Activated CD4-positive, alpha-beta T cell treated with anti-CD3 and anti-CD28 coated beads, Interleukin-2, amount 50 U/mL, for 4 hours (primary cell): ENCODE data around the gene TMTC1.

Experiments used
- DNase-seq, 2 experiments: peaks; one replicate each; pipeline ENCODE4 v3.0.0-alpha.2; 2020

TMTC1 gene

DNA sequence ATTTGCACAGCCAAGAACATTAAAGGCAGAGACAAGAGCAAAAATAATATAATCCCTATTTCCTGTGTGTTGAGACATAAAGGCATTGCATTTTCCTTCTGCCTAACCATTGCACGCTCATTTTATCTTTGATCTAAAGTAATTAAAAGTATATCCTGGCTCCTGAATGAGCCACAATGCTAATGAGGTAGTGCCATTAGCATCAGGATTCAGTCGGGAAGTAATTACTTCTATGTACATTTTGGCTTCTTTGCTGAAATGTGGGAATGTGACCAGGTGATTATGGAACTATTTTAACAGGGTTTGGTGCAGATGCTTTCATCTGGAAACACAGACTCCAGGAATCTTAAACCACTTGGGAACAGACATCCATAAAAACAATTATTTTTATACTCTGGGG lies 77.4 kb downstream of the TMTC1 start:
- DNase-seq: no peak

DNA sequence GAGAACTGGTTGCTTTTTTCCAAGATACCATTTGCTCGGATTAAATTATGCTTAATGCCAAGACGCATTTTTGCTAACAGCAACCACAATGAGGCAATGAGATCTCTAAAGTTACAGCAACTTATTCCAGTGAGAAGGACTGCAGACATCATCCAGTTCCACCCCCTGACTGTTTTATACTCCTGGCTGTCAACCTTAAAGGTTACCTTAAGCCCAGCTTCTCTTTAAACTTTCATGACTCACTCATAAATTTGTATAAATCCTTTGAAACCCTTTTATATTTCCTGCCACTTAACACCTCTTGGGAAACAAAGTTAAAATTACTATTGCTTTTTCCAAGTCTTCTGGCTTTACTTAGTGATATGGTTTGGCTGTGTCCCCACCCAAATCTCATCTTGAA lies 80.2 kb downstream of the TMTC1 start:
- no peak for DNase-seq

DNA sequence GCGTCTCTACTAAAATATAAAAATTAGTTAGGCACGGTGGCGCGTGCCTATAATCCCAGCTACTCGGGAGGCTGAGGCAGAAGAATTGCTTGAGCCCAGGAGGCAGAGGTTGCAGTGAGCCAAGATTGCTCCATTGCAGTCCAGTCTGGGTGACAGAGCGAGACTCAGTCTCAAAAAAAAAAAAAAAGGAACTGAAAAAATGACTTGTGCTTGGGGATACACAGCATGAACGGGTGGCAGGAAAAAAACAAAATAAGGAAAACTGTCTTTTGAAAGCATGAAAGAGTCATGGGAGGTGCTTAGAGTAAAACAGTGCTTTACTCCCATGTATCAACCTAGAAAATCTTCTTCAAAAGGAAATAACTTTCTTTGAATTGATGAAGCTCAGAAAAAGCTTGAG lies 80.8 kb downstream of the TMTC1 start:
- no peak for DNase-seq

DNA sequence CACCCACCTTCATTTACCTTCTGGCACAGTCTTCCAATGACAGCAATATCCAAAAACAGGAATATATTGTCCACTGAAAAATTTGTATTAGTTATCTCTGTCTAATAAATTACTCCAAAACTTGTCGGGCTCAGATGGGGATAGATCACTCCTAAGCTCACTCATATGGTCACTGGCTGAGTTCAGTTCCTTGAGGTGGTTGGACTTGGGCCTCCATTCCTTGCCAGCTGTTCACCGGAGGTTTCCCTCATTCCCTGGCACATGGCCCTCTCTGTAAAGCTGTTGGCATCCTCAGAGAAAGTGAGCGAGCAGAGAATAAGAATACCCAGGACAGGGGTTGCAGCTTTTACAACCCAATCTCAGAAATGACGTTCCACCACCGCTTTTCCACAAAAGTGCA lies 81.5 kb downstream of the TMTC1 start:
- no peak for DNase-seq

DNA sequence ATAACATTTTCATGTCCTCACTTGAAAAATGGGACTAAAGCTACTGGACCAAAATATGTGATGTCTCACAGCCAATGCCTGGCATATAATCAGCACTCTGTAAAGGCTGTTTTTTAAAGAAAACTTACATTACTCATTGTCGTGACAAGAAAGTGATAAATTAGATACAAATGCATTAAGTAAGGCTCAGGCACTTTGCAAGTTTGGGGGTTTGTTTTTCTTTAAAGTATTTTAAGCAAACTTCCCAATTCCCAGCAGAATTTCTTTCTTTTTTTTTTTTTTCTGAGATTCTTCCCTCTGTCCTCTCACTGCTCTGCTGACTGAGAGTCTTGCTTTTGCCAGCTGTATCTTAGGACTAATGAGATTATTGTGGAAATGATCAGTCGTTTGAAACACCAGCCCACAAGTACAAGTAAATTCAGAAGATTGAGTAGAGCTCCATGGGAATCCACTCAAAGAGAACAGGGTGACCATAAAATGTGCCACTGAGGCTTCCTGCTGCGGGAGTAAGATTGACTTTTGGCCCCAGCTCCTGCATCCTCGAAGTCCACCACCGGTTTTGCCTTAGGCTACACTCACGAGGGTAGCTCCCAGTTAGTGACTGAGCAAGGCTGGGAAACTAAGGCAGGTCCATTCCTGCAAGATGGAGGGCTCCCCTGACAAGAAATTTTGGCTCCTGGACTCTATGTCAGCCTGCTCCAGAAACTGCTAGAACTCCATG lies 82.8 kb downstream of the TMTC1 start:
- no peak for DNase-seq

DNA sequence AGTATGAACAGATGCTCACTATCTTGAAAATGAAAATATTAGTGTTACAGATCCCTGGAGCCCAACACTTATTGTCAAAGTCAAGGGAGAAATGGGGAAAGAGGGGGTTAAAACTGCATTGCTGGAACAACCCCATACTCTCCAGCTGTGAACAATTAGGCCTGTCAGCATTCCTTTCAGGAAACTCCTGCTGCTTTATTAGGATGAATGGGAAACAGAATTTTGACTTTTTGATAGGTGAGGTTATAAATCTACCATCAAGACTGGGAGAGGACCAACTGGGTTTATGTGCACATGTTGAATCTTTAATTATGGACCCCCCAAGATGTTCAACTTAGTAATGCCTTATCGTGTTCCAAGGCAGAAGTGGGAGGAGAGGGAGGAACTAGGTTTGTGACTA lies 85.0 kb downstream of the TMTC1 start:
- no peak for DNase-seq

DNA sequence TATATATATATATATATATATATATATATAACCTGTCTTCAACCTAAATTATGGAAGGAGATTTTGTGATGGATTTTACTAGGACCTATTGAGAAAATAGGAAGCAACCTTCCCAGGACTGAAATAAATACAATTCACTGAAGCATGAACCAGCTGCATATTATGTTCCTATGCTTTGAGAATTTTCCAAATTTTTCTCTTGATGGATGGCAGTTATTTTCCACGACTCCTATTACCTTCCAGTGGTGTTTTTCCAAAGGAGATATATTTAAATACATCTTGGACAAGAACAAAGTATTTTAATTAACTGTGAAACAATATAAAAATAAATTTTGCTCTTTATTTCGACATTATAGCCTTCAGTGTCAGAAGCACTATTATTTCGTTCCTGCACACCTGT lies 87.9 kb downstream of the TMTC1 start:
- DNase-seq: no peak

DNA sequence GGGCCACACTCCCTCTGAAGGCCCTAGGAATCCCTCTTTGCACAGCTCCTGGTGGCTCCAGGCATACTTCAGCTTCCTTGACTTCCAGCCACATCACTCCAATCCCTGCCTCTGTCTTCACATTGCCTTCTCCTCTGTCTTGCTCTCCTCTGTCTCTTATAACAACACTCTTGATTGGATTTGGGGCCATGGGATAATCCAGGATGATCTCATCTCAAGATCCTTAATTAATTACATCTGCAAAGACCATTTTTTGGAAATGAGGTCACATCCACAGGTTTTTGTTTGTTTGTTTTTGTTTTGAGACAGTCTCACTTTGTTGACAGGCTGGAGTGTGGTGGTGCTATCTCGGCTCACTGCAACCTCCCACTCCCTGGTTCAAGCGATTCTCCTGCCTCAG lies 88.7 kb downstream of the TMTC1 start:
- no peak for DNase-seq

DNA sequence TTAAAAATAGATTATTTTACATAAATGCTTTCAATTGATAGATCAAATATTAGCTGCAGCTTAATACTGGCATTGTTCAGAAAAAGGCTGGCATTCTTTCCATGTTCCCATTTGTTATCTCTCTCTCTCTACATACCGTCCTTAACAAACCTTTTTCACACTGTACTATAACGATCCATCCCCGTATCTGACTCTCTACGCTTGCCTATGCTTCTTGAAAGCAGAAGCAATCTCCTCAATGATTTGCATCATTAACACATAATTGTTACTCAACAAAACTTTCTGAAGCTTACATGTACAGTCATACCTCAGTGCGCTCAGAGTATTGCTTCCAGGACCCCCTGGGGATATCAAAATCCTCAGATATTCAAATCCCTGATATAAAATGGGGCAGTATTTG lies 89.7 kb downstream of the TMTC1 start:
- no peak for DNase-seq

DNA sequence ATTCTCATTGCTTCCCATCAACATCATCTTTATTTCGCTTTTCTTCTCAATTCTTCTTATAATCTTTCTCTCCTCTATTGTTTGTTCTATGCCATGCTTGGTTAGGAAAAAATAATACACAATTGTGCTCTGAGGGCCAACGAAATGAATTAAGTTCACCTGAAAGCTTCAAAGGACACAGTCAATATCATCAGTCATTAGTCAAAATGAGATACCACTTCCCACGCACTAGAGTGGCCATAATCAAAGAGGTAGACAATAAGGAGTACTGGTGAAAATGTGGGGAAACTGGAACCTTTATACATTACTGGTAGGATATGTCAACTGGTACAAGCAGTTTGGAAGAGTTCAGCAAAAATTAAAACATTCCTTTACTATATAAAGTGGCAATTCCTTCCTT lies 91.5 kb downstream of the TMTC1 start:
- no peak for DNase-seq

DNA sequence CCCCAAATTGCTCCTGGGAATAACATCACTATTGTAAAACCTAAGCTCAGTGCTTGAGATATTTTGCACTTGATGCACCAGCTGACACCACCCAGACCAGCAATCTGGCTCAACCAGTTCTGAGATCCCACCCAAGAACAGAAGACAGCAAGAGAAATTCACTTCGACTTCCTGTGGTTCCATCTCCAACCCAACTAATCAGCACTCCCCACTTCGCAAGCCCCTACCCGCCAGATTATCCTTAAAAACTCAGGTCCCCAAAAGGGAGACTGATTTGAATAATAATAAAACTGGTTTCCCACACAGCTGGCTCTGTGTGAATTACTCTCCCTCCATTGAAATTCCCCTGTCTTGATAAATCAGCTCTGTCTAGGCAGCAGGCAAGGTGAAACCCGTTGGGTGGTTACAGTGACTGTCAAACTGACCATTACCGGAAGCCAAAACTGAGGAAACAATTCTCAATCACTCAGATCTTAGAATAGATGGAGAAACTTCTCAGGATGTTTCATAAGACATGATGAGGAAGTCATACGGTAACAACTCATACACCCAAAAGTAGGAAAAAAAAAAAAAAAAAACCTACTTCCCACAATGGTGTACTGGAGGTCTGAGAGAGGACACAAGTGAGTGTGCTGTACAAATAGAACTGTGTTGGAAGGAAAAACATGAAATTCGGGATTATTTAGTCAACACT lies 92.4 kb downstream of the TMTC1 start:
- DNase-seq: no peak

DNA sequence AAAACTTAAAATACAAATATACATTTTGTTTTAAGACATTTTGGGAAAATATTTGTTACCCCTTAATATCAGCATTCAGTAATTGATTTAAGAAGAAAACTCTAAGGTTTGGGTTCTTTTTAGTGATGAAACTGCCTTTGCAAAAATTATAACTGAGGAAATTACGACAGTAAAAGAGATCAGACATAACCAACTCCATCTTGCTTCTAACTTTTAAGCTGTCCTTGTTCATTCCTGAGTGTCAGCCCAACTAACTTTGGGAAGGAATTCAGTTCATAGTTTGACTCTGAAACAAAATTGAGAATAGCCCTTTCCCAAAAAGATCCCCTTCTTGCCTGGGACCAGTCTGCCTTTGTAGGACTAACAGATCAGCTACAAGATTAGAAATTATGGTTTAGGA lies 93.0 kb downstream of the TMTC1 start:
- no peak for DNase-seq

DNA sequence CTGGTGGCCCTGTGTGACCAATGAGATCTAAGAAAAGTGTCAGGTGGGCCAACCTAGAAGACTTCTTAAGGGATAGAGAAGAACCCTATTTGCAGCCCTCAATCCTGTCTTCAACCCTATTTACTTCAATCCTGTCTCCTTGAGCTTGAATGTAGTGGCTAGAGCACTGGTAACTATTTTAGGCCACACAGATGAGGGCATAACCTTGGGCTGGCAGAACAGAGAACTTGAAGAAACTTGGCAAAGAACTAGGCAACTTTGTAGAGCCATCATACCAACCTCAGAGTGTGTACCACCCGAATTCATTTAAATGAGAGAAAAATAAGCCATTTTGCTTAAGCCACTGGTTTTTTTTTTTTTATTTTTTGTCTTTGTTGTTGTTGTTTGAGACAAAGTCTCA lies 94.8 kb downstream of the TMTC1 start:
- no peak for DNase-seq

DNA sequence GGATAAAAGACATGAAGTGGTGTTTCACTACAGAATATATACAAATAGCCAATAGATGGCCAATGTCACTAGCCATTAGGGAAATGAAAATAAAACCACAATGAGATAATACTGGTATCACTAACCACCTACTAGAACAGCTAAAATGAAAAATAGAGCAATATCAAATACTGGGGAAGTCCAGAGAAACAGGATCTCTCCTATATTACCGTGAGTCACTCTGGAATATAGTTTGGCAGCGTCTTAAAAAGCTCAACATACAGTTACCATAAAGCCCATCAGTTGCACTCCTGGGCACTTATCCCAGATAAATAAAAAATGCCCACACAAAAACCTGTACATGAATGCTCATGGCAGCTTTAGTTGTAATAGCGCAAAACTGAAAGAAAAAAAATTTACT lies 101.7 kb downstream of the TMTC1 start:
- DNase-seq: no peak

DNA sequence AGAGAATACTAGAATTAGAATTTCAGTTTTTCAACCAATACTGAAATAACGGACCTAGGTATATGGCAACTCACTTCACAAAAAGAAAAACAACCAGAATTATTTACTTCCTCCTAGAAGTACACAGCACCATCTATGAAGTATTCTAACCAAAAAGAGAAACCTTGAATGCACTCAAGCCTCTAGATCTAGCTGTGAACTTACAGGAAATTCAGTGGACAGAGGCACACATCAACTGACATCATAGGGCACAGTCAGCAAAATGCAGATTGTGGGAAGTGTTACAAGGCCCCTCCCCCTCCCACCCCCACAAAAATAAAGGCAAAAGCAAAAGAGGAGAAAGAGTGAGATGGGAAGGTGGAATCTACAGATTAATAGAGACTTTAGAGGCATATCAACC lies 102.4 kb downstream of the TMTC1 start:
- DNase-seq: no peak

DNA sequence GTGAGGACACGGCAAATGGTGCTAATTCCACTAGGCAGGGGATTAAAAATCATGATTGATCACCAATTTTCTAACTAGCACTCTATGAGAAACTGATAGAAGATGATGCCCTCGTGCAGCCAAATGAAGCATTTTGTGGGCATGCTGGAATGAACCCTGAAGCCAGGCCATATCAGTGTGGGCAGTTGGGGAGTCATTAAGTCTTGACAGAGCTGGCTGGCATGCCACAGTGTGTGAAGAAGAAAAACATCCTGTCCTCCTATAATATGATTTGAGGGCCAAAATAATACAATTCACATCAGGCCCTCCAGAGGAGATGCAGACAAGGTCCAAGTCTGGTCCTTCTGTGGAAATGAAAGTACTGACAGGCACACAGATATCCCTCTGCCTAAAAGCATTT lies 107.1 kb downstream of the TMTC1 start:
- DNase-seq: no peak

DNA sequence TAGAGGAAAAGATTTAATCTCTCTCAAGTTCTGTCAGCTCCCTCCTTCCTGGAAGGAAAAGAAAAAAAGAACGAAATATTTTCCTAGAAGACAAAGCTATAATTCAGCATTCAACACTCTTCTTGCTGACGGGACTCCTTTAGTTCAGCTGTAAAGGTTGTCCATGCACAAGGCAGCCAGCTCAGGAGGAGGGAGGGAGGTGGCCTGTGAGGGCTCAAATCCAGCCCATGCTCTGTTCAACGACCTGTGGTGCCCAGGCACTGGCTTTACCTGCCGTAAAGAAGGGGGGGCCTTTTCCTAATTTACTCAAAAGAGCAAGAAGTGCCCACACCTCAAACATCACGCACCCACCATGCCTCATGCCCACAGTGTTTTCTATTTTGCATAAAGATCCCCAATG lies 109.3 kb downstream of the TMTC1 start:
- no peak for DNase-seq

DNA sequence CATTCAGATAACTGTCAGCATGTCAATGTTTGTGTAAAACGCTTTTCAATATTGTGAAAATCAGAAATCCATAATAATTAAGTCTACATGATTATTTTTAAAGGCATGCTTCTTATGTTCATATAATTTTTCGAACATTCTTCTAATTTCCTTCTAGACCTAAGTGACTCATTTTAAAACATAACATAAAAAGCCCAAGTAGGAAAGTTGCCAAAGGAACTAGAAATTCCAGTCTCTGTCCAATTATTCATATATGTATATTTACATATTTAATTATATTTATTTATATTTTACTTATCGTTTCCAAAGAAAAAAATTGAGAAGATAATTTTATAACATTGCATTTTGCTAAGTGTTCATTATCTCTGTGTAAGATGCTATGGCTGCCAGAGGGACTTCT lies 110.4 kb downstream of the TMTC1 start:
- no peak for DNase-seq

DNA sequence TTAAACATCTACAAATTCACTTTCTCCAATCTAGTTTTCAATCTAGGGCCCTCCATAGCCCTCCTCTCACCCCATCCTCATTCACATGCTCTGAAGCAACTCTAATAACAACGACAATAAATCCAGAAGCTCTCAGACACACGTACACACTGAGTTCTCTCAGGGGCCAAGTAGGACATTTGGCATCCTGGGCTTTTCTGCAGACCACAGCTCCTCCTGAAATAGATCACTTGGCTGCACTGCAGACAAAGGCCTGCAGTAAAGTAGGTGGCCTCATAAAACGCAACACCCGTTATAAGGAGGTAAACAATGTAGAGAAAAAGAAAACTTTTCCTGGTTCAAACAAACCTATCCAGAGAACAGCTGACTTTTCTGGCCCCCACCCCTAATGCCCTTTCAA lies 111.2 kb downstream of the TMTC1 start:
- DNase-seq: no peak

DNA sequence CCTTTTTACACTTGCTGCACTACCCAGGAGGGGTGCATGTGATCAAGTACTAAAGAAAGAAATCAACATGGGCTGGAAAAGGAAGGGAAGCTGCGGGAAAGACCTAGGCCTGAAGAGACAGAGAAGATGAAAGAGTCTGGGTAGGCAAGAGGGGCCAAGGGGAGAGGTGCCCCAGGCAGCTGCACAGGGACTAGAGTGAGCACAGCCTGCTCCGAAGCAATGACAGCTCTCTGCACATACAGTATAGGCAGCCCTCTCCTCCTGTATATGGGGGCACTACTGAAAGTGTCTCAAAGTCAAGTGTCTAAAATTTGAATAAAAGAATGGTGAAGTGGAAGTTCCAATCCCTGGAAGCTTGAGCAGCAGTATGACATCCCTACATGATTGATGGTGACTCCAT lies 112.0 kb downstream of the TMTC1 start:
- no peak for DNase-seq

DNA sequence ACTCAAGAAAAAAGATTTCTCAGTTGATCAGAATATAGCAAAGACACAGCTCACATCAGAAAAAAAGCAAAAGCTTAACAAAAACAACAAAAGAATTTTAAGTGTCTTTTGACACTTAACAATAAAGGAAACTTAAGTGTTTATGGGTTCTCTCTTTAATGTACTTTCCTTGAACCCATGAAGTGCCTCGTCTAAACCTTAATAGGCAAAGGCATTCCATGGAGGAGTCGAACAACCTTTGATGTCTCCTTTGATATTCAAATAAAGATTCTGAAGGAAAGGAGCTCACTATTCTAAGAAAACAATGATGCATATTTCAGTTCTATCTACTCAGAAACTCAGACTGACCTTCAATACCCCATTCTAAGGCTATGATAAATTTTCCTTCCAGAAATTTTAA lies 116.7 kb downstream of the TMTC1 start:
- DNase-seq: no peak

DNA sequence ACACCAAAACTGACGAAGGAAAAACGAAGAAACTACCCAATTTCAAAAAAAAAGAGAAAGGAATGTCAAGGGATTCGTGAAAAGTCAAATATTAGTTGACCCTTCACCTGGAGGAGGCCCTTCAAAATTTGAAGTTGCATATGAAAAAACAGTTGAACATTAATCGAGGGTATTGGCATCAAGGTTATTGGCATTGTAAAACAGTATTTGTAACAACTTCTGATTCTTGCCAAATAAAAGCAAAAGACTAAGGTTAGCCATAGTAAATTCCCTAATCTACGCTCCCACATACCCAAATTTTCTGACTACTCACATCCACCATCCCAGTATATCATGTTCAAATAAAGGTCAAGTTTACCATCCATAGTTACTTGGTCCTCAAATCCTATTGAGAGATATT lies 118.6 kb downstream of the TMTC1 start:
- no peak for DNase-seq

DNA sequence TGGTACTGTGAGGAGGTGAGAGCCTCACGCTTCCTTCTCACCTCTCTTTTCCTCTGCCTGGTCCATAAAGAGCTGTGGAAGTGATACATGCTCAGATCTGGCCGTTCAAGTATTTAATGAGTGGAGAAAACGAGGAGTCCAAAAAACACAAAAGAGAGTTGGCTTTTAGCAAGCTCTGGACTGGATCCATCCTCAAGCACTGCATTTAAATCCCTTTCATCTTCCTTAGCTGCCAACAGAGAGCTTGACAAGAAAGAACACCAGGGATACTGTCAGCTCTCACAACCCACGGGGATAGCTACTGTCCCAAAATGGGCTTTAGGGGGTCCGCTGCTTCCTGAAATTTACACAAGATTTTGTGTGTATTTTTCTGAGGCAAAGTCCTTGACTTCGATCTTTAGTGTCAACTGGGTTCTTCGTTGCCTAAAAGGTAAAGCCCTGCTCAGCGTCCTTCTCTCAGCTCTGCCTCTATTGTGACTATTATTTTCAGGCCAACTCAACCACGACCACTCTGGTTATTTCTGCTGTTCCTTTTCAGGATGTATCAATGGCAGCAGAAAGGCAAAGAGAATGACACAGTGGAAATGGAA lies 120.9 kb downstream of the TMTC1 start:
- DNase-seq: no peak

DNA sequence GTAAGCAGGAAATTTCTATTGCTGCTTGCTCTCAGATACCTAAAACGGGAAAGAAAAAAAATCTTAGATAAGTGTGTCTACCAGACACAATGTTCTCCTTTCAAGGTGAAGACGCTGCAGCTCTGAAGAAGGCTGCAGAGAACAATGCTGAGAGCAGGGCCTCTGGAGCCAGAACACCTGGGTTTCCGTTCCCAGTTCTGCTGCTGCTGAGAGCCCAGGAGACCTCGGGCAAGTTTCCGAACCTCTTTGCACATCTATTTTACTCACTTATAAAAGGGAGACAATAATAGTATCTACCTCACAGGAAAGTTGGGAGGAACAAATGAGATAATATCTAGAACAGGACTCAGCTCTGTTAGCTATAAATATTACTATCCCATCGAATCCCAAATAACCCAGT lies 122.9 kb downstream of the TMTC1 start:
- no peak for DNase-seq
